Right cardiac atrium (tissue), 5 donors: ENCODE measurements around the gene NR3C1. TPM values are rescaled to one million over a fixed set of nuclear protein-coding genes. Genes with fewer than 3 reads are reported as not detected.
A peak's percentile ranks its signal among the peaks of the same experiment; 100 is the strongest.

Source experiments
- ATAC-seq, 2 donors: fragments of 200-7000 bp; cut with Tn5 transposase; one replicate each; pipeline versions ENCODE4 v1.8.0 to v1.9.1; 2020; ENCODE audit warnings: moderate library complexity in 2 of 2, mild to moderate bottlenecking in 1 of 2
- DNase-seq, 3 donors: peaks; one replicate each; pipeline ENCODE4 v3.0.0-alpha.2; 2020
- H3K27ac ChIP-seq: one replicate; pipeline ENCODE4 v1.5.1; 2013; ENCODE audit warnings: mild to moderate bottlenecking, low read length, control low read depth, moderate library complexity
- H3K27me3 ChIP-seq: one replicate; pipeline ENCODE4 v1.6.1; 2013; ENCODE audit not compliant: control insufficient read depth, insufficient read depth
- H3K4me1 ChIP-seq: one replicate; pipeline ENCODE4 v1.6.1; 2013; ENCODE audit warnings: low read length; ENCODE audit not compliant: control insufficient read depth, insufficient read depth
- H3K4me3 ChIP-seq: one replicate; pipeline ENCODE4 v1.5.1; 2013; ENCODE audit warnings: low read length, control low read depth
- H3K9me3 ChIP-seq: one replicate; pipeline ENCODE4 v1.6.1; 2013; ENCODE audit warnings: low read length; ENCODE audit not compliant: control insufficient read depth
- whole genome bisulfite sequencing: extraction: QIAGEN DNeasy Blood & Tissue Kit; methylation state at CpG from one replicate; pipeline ENCODE4 v1.1.7; 2013; 5-methylcytosine and 5-hydroxymethylcytosine counted together
- intact Hi-C, 4 donors: fragments of 100-400 bp; cut with DNase I; formaldehyde crosslinking; loops; one replicate each; pipeline versions ENCODE4 v1.11.0 to v1.14.0; 2022 to 2023
- polyA plus RNA-seq: library from polyadenylated mRNA; stranded (reverse); fragments of 200-250 nt; gene quantifications from one replicate; pipeline ENCODE4 v1.2.3, GENCODE V29; 2013
- total RNA-seq, 4 donors: library from RNA; stranded (reverse); fragmentation: NEBNext Ultra II Directional; extraction: Animal tissue kit (Norgen Biotek cat#: 25700); gene quantifications; one replicate each; pipeline ENCODE4 v1.2.1, GENCODE V29; 2021
- donor health status: healthy with polysubstance abuse.
- donor health status: DM: no; HTN: yes; CAD: no.
- donor health status: DM: no; HTN: no; CAD: no.
- donor health status: DM: no; HTN: yes; CAD: no; lungs with severe emphysema.
- donor health status: DM: yes; HTN: yes; CAD: no.

NR3C1 gene
- total and polyA plus RNA-seq, 5 donors: 16.5 to 66.5 (median 49.9) TPM

DNA sequence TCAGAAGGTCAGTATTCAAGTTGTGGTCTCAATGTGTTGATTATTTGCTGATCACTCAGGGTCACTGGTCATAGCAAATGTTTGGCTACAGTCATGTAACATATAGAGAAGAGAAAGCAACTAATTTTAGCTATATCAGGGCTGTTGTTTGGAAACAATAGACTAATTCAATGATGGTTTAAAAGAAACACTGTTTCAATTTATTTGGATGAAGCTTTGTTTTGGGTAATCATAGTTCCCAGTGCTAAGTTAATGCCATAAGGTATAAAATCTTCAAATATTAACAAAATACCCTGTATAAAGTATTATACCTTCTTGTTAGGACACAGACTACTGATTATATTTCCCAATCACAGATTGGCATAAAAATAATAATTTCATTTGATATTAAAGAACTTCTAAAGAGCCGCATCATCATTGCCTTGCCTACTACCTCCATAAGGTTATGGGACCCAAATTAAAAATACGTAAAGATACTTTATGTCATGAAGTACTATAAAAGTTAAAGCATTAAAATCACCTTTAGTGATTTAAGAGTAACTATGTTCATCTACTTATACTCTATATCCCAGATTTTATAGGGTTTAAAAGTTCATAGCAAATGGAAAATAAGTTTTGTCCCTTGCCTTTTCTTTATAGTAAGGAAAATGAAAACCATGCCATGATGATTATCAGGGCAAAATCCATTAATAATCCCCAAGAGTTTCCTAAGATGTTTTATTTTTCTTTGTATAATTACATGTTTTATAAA, 6.0 kb downstream of the NR3C1 start:
- intact Hi-C loops: loop anchor here in 1 of 4 donors (10.0 kb wide), 1 partner anchor 293 kb away; no protein-coding TSS in a partner anchor
- Histone ChIP-seq H3K27me3 (no peaks in the 10 kb centered on the region), H3K9me3 (no peaks in the 10 kb centered on the region), H3K4me1 (peaks cover 3% of the 10 kb centered on the region), H3K4me3 (peak overlapping the region; percentile 57), H3K27ac (no peak overlapping the region)
- no peak for DNase-seq
- 65% methylated on average over 2 of the region's 2 CpGs for WGBS
- ATAC-seq: no peak

DNA sequence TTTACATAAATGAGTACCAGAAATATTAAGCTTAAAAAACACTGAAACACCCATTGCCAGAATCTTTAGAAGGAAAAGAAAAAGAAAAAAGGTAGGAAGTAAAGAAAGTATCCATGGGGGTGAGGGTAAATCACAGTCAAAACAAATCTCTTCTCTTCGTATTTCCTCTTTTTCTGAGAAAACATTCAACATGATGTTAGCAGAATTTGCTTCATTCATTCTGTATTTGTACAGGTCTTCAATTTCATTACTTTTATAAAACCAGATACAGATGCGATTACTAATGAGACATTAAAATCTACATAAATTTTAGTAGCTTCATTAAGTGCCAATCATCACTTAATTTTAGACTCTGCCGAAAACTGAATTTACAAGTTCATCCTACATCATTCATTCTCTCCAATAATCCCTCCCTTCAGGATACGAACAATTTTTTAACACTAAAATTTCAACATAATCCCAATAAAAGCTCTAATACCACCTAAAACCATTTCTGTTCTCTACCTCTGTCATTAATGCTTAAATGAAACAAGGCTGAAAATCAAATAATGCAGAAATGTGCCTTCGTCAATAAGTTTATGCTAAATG, 7.0 kb downstream of the NR3C1 start:
- H3K27me3 ChIP-seq: no peaks in the 10 kb centered on the region
- ATAC-seq (no peak), DNase-seq (no peak)
- WGBS: 42% methylated on average over 5 of the region's 5 CpGs
- peak overlapping the region; percentile 56 for H3K4me3 ChIP-seq
- no peak overlapping the region for H3K27ac ChIP-seq
- H3K9me3 ChIP-seq: no peaks in the 10 kb centered on the region
- intact Hi-C loops: loop anchor here in 1 of 4 donors (10.0 kb wide), 1 partner anchor 292 kb away; no protein-coding TSS in a partner anchor
- peaks cover 3% of the 10 kb centered on the region for H3K4me1 ChIP-seq

DNA sequence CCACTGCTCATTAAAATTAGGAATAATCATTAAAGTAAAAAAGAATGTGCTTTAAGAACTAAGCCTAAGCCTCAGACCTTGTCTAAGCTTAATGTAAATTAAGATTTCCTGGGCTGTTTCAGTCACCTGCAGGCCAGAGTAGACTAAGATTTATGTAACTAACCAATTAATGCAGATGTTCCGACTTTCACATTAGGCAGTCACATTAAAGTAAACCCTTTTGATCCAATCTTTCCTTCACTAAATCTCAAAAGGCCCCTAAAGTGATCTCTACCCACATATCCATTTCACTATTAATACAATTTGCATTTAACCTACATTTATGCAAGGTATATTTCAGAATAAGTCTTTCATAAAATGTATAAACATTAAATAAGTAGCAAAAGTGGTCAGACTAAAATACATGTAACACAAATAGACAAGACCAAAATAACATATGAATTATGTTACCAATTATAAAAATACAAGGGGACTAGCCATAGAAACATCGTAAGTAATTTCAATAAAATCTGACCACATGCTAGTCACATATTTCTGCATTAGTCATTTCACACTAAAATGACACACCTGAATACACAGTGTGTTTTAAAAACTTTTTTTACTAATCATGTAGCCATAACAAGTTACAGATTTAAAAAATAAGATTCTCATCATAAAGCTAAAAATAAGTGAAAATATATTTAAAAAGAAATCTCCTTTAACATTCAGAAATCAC, 7.7 kb downstream of the NR3C1 start:
- Histone ChIP-seq H3K27ac (no peak overlapping the region), H3K27me3 (no peaks in the 10 kb centered on the region), H3K4me3 (peak overlapping the region; percentile 31), H3K9me3 (no peaks in the 10 kb centered on the region), H3K4me1 (peaks cover 3% of the 10 kb centered on the region)
- WGBS: 37% methylated on average over 2 of the region's 2 CpGs
- intact Hi-C loops: loop anchor here in 1 of 4 donors (10.0 kb wide), 1 partner anchor 291 kb away; no protein-coding TSS in a partner anchor
- DNase-seq (no peak), ATAC-seq (no peak)

DNA sequence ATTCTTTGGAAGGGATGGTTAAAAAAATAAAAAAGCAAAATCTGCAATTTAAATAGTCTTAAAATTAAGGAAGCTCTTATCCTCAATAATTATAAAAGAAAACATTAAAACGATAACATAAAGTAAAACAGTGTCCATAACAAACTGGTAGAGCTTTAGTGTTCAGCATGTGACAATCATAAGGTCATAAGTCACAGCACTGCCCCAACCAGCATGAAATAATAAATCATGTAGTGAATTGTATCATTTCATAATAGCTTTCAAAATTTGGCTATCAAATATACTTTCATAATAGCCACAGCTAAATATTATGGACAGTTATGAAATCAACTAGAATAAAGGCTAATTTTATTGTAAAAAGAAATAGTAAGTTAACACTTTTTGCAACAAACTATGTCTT, 10.0 kb downstream of the NR3C1 start:
- ATAC-seq: no peak
- intact Hi-C loops: loop anchor here in 1 of 4 donors (10.0 kb wide), 1 partner anchor 289 kb away; no protein-coding TSS in a partner anchor
- no peaks in the 10 kb centered on the region for H3K27me3 ChIP-seq
- H3K27ac ChIP-seq: no peak overlapping the region
- no peak overlapping the region for H3K4me3 ChIP-seq
- H3K9me3 ChIP-seq: no peaks in the 10 kb centered on the region
- DNase-seq: no peak
- H3K4me1 ChIP-seq: peaks cover 2% of the 10 kb centered on the region
- 58% methylated on average over 1 of the region's 1 CpG for whole genome bisulfite sequencing

DNA sequence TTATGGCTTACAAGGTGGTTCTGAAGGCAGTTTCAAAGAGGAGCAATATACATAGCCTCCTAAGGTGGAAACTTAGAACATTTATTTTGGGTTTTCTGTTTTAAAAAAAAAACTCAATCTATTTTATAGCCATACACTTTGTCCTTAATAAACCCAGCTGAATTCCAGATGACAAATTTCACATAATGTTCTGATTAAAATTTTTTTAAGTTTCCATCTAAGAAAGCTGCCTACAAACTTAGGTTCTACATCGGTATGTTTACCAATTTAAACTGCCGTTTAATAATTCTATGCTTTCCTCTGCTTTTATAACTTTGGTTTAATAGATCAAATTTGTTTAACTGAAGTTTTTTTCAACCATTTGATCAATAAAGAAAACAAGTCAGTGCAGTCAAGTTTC, 12.5 kb downstream of the NR3C1 start:
- no peak for DNase-seq
- no peak for ATAC-seq
- Histone ChIP-seq H3K9me3 (no peaks in the 10 kb centered on the region), H3K27me3 (no peaks in the 10 kb centered on the region), H3K4me3 (no peak overlapping the region), H3K4me1 (peaks cover 2% of the 10 kb centered on the region), H3K27ac (no peak overlapping the region)
- WGBS: 78% methylated on average over 2 of the region's 2 CpGs
- intact Hi-C loops: loop anchor here in 1 of 4 donors (10.0 kb wide), 1 partner anchor 286 kb away; no protein-coding TSS in a partner anchor

DNA sequence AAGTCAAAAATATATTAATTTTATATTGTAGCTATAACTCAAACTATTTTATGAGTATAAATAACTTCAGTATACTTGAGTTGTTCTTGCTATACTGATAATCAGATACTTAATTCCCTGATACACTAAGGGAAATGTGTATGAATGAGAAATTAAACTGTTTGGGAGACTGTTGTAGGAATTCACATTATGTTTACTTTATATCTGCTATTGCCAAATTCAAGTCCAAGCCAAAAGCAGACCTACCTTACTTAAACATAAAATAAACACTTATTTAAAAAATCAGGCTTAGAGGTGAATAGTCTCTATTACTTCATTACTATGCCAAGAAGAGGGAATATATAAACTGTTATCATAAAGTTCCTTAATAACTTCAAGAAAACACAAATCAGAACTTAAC, 13.2 kb downstream of the NR3C1 start:
- no peaks in the 10 kb centered on the region for H3K9me3 ChIP-seq
- no peak for DNase-seq
- intact Hi-C loops: loop anchor here in 1 of 4 donors (10.0 kb wide), 1 partner anchor 285 kb away; no protein-coding TSS in a partner anchor
- peaks cover 2% of the 10 kb centered on the region for H3K4me1 ChIP-seq
- no peaks in the 10 kb centered on the region for H3K27me3 ChIP-seq
- no peak for ATAC-seq
- no peak overlapping the region for H3K4me3 ChIP-seq
- no peak overlapping the region for H3K27ac ChIP-seq

DNA sequence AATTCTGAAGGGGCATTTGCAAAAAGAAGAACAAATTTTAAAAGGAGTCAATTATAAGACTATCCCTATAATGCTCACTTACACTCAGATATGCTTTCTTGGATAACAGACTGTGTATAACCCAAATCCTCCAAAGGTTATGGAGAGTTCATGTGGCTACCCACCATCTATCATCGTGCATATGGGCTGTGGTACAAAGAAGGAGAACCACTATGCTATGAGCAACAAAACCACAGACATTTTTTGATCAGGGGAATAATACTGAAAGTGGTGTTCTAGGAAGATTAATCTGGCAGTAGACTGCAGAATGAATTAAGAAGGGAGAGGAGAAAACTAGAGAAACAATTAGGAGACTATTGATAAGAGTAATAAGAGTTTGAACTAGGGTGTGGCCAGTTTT, 16.8 kb downstream of the NR3C1 start:
- Histone ChIP-seq H3K27ac (no peak overlapping the region), H3K4me1 (peaks cover 7% of the 10 kb centered on the region), H3K27me3 (no peaks in the 10 kb centered on the region), H3K4me3 (no peak overlapping the region), H3K9me3 (no peaks in the 10 kb centered on the region)
- DNase-seq (no peak), ATAC-seq (no peak)
- intact Hi-C loops: no loop called here
- 77% methylated on average over 1 of the region's 1 CpG for WGBS

DNA sequence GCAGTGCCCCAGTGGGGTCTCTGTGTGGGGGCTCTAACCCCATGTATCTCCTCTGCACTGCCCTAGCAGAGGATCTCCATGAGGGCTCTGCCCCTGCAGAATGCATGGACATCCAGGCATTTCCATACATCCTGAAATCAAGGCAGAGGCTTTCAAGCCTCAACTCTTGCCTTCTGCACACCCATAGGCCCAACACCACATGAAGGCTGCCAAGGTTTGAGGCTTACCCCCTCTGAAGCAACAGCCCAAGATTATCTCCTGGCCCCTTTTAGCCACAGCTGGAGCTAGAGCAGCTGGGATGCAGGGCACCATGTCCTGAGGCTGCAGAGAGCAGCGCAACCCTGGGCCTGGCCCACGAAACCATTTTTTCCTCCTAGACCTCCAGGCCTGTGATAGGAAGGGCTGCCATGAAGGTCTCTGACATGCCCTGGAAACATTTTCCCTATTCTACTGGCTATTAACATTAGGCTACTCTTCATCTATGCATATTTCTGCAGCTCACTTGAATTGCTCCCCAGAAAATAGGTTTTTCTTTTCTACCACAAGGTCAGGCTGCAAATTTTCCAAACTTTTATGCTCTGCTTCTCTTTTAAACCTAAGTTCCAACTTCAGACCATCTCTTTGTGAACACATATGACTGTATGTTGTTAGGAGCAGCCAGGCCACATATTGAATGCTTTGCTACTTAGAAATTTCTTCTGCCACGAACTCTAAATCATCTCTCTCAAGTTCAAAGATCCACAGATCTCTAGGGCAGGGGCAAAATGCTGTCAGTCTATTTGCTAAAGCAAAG, 18.4 kb downstream of the NR3C1 start:
- ATAC-seq (no peak), DNase-seq (no peak)
- intact Hi-C loops: no loop called here
- H3K9me3 ChIP-seq: no peaks in the 10 kb centered on the region
- peaks cover 7% of the 10 kb centered on the region for H3K4me1 ChIP-seq
- no peak overlapping the region for H3K27ac ChIP-seq
- H3K4me3 ChIP-seq: no peak overlapping the region
- no peaks in the 10 kb centered on the region for H3K27me3 ChIP-seq
- WGBS: 98% methylated on average over 3 of the region's 3 CpGs

DNA sequence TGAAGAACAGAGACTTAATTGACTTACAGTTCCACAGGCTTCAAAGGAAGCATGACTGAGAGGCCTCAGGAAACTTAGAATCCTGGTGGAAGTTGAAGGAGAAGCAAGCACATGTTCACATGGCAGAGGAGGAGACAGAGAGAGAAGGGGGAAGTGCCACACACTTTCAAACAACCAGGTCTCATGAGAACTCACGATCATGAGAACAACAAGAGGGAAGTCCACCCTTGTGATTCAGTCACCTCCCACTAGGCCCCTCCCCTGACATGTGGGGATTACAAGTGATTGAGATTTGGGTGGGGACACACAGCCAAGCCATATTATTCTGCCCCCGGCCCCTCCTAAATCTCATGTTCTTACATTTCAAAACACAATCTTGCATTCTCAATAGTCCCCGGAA, 19.5 kb downstream of the NR3C1 start:
- no peaks in the 10 kb centered on the region for H3K27me3 ChIP-seq
- WGBS: 91% methylated on average over 3 of the region's 3 CpGs
- no peak overlapping the region for H3K4me3 ChIP-seq
- no peaks in the 10 kb centered on the region for H3K9me3 ChIP-seq
- peaks cover 5% of the 10 kb centered on the region for H3K4me1 ChIP-seq
- ATAC-seq (no peak), DNase-seq (peak in 1 of 3 donors; percentile 14)
- intact Hi-C loops: no loop called here
- no peak overlapping the region for H3K27ac ChIP-seq

DNA sequence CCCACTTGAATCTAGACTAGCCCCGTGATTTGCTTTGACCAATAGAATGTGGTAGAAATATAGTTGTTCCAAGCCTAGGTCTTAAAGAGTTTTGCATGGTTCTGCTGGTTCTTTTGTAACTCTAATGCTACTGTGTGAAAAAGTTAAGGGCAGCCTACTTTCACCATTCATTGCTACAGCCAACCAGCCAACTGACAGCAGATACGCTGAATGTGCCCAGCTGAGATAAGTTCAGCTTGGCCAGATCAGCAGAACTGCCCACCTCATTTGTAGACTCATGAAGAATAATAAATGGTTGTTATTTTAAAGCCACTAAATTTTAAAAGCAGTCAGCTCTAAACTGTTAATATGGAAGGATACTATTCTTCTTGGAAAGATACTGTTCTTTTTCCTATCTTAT, 23.9 kb downstream of the NR3C1 start:
- intact Hi-C loops: no loop called here
- Histone ChIP-seq H3K4me1 (peaks cover 15% of the 10 kb centered on the region), H3K27ac (no peak overlapping the region), H3K27me3 (no peaks in the 10 kb centered on the region), H3K9me3 (no peaks in the 10 kb centered on the region), H3K4me3 (no peak overlapping the region)
- ATAC-seq: no peak
- DNase-seq: no peak
- 76% methylated on average over 2 of the region's 2 CpGs for WGBS
